Measurements from ENCODE around the gene FGF6. TPM values are rescaled to one million over a fixed set of nuclear protein-coding genes. Genes with fewer than 3 reads are reported as not detected.
"Not testable (repeated sequence)": the region's sequence is repeated elsewhere in the genome, so short reads cannot be mapped to it uniquely, and the experiment has no call there.

The FGF6 gene
- total RNA-seq, 3 donors from 2014 or later (not counting 1 experiment from before 2014, with no cell fraction given), result not detected

DNA sequence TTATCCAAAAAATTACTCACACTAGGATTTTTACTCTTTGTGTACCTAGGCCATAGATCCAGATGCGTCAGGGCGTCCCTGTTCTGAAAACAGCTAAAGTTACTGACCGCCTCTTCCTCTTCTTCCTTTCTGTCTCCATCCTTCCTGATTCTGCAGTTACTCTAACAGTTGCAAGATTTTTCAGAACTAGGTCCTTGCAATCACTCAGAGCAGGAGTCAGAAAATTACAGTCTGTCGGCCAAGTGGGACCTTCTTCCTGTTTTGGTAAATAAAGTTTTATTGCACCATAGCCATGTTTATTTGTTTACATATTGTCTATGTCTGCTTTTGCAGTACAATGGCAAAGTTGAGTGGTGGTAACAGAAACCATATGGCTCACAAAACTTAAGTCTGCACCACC, 25.6 kb upstream of the FGF6 start:
- Histone ChIP-seq H3K27me3 (ENCODE audit: control insufficient read depth, insufficient read depth, low read length) (peaks cover 3% of the 10 kb centered on the region), H3K27ac (ENCODE audit: low read length) (no peak overlapping the region), H3K9me3 (ENCODE audit: control insufficient read depth, insufficient read depth, low read length) (no peaks in the 10 kb centered on the region), H3K4me3 (ENCODE audit: low read length) (no peak overlapping the region), H3K4me1 (ENCODE audit: control insufficient read depth, insufficient read depth, low read length) (no peaks in the 10 kb centered on the region), H3K36me3 (ENCODE audit: control insufficient read depth, insufficient read depth, low read length) (no peaks in the 10 kb centered on the region)
- no peak overlapping the region for H3K27ac Mint-ChIP-seq
- intact Hi-C loops (cut with micrococcal nuclease), result no loop called here
- H3K4me1 Mint-ChIP-seq, result no peaks in the 10 kb centered on the region
- WGBS (ENCODE audit: insufficient coverage), result 84% methylated on average over 4 of the region's 4 CpGs
- ATAC-seq (no peak), DNase-seq (no peak)
- TF ChIP-seq, protein P1, sequence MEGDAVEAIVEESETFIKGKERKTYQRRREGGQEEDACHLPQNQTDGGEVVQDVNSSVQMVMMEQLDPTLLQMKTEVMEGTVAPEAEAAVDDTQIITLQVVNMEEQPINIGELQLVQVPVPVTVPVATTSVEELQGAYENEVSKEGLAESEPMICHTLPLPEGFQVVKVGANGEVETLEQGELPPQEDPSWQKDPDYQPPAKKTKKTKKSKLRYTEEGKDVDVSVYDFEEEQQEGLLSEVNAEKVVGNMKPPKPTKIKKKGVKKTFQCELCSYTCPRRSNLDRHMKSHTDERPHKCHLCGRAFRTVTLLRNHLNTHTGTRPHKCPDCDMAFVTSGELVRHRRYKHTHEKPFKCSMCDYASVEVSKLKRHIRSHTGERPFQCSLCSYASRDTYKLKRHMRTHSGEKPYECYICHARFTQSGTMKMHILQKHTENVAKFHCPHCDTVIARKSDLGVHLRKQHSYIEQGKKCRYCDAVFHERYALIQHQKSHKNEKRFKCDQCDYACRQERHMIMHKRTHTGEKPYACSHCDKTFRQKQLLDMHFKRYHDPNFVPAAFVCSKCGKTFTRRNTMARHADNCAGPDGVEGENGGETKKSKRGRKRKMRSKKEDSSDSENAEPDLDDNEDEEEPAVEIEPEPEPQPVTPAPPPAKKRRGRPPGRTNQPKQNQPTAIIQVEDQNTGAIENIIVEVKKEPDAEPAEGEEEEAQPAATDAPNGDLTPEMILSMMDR (IDR thresholded peaks at IDR 0.05), result no peak
- H3K4me3 Mint-ChIP-seq, result no peak overlapping the region
- no peaks in the 10 kb centered on the region for H3K9me3 Mint-ChIP-seq
- H3K27me3 Mint-ChIP-seq (ENCODE audit: low read depth in 2 of 2), result peaks cover 12 to 46% of the 10 kb centered on the region in 2 donors
- no peaks in the 10 kb centered on the region for H3K36me3 Mint-ChIP-seq

DNA sequence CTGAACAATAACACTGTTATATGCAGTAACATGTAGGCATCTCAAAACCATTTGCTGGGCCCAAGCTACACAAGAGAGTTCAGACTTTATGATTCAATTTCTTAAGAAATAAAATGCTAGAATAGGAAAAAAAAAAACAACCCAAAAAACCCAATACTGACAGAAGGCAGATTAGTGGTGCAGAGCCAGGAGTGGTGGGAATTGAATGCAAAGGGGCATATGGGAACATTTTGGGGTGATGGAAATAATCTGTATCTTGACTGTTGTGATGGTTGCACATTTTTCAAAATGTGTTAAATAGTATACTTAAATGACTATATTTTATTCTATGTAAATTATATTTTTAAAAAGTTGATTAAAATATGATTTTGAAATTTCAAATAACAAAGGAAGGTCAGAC, 23.4 kb upstream of the FGF6 start:
- Mint-ChIP-seq H3K27me3 (ENCODE audit: low read depth in 2 of 2) (peaks cover 7 to 37% of the 10 kb centered on the region in 2 donors), H3K4me3 (no peak overlapping the region), H3K9me3 (no peaks in the 10 kb centered on the region), H3K36me3 (no peaks in the 10 kb centered on the region), H3K27ac (no peak overlapping the region), H3K4me1 (no peaks in the 10 kb centered on the region)
- no peak for DNase-seq
- no peaks in the 10 kb centered on the region for H3K9me3 ChIP-seq (ENCODE audit: control insufficient read depth, insufficient read depth, low read length)
- H3K36me3 ChIP-seq (ENCODE audit: control insufficient read depth, insufficient read depth, low read length), result no peaks in the 10 kb centered on the region
- peaks cover 3% of the 10 kb centered on the region for H3K27me3 ChIP-seq (ENCODE audit: control insufficient read depth, insufficient read depth, low read length)
- ATAC-seq, result no peak
- intact Hi-C loops (cut with micrococcal nuclease), result no loop called here
- no peak overlapping the region for H3K27ac ChIP-seq (ENCODE audit: low read length)
- H3K4me3 ChIP-seq (ENCODE audit: low read length), result no peak overlapping the region
- TF ChIP-seq, protein P1 (IDR thresholded peaks at IDR 0.05), result no peak
- no peaks in the 10 kb centered on the region for H3K4me1 ChIP-seq (ENCODE audit: control insufficient read depth, insufficient read depth, low read length)

DNA sequence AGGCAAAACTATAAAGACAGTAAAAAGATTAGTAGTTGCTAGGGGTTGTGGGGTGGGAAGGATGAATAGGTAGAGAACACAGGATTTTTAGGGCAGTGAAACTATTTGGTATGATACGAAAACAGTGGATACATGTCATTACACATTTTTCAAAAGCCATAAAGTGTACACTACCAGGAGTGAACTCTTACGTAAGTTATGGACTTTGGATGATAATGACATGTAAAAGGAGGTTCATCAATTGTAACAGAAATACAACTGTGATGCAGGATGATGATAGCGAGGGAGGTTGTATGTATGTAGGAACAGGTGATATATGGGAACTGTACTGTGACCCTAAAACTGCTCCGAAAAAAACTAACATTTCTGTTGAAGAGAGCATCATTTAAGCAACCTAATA, 15.1 kb upstream of the FGF6 start:
- intact Hi-C loops (cut with micrococcal nuclease), result no loop called here
- Histone ChIP-seq H3K27ac (ENCODE audit: low read length) (no peak overlapping the region), H3K9me3 (ENCODE audit: control insufficient read depth, insufficient read depth, low read length) (no peaks in the 10 kb centered on the region), H3K36me3 (ENCODE audit: control insufficient read depth, insufficient read depth, low read length) (no peaks in the 10 kb centered on the region), H3K27me3 (ENCODE audit: control insufficient read depth, insufficient read depth, low read length) (no peaks in the 10 kb centered on the region), H3K4me1 (ENCODE audit: control insufficient read depth, insufficient read depth, low read length) (no peaks in the 10 kb centered on the region), H3K4me3 (ENCODE audit: low read length) (no peak overlapping the region)
- Mint-ChIP-seq H3K4me3 (no peak overlapping the region), H3K9me3 (no peaks in the 10 kb centered on the region), H3K36me3 (no peaks in the 10 kb centered on the region), H3K27me3 (ENCODE audit: low read depth in 2 of 2) (peaks cover 14 to 20% of the 10 kb centered on the region in 2 donors), H3K27ac (no peak overlapping the region), H3K4me1 (no peaks in the 10 kb centered on the region)
- 93% methylated on average over 3 of the region's 4 CpGs for WGBS (ENCODE audit: insufficient coverage)
- TF ChIP-seq, protein P1 (IDR thresholded peaks at IDR 0.05), result no peak
- DNase-seq (no peak), ATAC-seq (no peak)

DNA sequence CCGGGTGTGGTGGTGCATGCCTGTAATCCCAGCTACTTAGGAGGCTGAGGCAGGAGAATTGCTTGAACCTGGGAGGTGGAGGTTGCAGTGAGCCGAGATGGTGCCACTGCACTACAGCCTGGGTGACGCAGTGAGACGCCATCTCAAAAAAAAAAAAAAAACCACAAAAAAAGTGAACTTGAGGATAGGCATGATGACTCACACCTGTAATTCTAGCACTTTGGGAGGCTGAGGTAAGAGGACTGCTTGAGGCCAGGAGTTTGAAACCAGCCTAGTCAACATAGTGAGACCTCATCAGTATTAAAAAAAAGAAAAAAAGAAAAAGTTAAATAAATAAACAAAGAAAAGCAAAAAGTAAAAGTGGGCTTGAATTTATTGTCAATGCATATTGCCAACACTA, 10.2 kb upstream of the FGF6 start:
- H3K9me3 ChIP-seq (ENCODE audit: control insufficient read depth, insufficient read depth, low read length); H3K9me3 Mint-ChIP-seq; H3K27ac ChIP-seq (ENCODE audit: low read length); intact Hi-C loops (cut with micrococcal nuclease); H3K4me1 ChIP-seq (ENCODE audit: control insufficient read depth, insufficient read depth, low read length); H3K4me1 Mint-ChIP-seq; ATAC-seq; DNase-seq; H3K36me3 Mint-ChIP-seq; H3K27ac Mint-ChIP-seq; H3K4me3 ChIP-seq (ENCODE audit: low read length); H3K36me3 ChIP-seq (ENCODE audit: control insufficient read depth, insufficient read depth, low read length); H3K4me3 Mint-ChIP-seq; H3K27me3 ChIP-seq (ENCODE audit: control insufficient read depth, insufficient read depth, low read length): not testable (repeated sequence)
- WGBS (ENCODE audit: insufficient coverage), result 80% methylated on average over 2 of the region's 4 CpGs
- H3K27me3 Mint-ChIP-seq (ENCODE audit: low read depth in 2 of 2), result peaks cover 31 to 49% of the 10 kb centered on the region in 2 donors
